GM19452 (cell line): Measurements from ENCODE around the gene MCC.
"Not testable (repeated sequence)": the region's sequence is repeated elsewhere in the genome, so short reads cannot be mapped to it uniquely, and the experiment has no call there.

Source experiments
- ATAC-seq: cut with Tn5 transposase; IDR thresholded peaks from one replicate; pipeline ENCODE4 v1.9.1; 2021; ENCODE audit not compliant: unreplicated experiment

MCC gene

DNA sequence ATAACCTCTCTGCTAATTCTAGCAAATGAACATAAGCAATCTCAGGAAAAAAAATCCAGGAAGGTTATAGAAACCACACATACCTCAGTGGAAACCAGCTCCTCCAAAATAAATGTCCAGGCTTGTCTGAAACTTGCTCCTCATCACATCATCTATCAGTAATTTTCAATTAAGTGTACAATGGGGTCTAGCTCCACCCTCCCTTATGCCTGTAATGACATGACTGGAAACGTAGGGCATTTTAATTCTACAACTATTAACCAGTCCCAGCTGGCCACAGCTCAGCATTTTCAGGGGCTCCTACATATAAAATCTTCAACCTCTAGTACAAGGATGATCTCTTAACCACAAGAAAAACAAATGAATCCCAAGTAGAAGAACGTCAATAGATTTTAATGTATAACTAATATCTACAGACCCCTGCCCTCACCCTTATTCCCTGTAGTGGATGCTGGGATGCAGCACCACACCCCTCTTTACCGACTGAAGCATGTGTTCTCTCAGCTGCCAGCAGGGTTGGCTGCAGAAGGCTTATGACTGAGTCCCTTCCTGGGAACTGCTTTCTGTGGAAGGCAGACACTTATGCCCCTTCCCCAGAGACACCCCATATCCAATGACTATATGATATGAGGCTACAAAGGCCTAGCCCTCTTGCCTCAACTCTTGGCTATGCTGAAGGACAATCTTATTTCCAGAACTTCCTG, 60.2 kb downstream of the MCC start:
- no peak for ATAC-seq

DNA sequence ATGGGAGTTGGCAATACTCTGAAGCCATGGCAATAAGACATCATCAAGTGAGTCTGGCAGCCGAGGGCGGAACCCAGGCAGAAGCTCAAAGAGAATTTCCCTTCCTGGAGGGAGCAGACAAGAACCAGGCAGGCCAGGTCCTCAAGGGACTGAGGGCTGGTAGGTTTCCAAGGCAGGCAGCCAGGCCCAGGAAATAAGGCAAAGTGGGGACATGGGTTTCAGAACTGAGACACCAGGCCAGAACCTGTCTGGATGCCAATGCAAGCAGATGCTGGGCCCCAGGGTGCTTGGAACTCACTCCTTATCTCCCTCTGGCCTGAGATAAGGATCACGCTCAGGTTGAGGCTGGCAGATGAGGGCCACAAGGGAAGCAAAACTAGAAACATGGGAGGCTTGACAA, 62.3 kb downstream of the MCC start:
- ATAC-seq = no peak

DNA sequence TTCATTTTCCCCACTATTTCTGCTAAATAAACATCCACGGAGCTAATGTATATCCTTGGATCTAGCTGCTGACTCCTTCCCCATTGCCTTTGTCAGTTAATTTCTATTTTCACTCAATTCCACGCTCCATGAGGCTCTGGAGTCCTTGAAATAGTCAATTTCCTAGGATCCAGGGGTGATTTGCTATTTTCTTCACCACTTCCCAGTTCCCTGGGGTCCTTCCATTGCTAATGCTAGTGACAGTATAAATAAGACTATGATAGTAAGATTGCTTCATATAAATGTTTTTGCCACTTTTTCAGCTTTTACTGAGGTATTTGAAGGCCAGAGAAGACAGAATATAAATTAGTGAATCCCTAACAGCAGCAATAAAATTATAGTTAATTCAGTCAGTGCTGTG, 66.6 kb downstream of the MCC start:
- ATAC-seq = no peak

DNA sequence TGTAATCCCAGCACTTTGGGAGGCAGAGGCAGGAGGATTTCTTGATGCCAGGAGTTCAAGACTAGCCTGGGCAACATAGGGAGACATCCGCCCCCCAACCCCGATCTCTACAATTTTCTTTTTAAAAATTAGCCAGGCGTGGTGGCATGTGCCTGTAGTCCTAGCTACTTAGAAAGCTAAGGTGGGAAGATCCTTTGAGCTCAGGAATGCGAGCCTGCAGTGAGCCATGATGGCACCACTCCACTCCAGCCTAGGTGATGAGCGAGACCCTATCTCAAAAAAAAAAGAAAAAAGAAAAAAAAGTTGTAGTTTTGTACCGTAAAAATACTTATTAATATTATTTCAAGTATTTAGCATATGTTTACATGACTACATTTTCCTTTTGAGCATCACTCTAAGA, 82.7 kb downstream of the MCC start:
- ATAC-seq = no peak

DNA sequence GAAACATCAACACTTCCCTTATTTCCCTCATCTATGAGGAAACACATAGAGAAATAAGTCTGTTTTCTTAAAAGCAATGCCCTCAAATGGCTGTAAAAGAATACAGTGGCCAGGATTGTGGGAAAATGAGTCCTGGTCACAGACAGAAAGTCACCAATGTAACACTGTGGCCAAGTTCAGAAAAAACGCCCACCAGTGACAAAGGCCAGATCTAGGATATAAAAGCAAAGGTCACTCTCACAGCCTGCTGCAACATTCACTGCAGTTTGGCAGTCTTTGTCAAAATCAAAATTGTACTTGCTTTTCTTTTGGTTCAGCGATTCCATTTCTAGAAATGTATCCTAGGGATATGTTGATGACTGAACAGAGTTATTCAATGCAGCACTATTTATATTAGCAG, 84.0 kb downstream of the MCC start:
- no peak for ATAC-seq

DNA sequence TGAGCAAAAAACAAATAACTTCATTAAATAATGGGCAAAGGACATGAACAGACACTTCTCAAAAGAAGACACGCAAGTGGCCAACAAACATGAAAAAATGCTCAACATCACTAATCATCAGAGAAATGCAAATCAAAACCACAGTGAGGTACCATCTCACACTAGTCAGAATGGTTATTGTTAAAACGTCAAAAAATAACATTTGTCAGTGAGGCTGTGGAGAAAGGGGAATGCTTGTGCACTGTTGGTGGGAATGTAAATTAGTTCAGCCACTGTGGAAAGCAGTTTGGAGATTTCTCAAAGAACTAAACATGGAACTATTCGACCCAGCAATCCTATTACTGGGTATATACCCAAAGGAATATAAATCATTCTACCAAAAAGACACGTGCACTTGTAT, 90.3 kb downstream of the MCC start:
- not testable (repeated sequence) for ATAC-seq

DNA sequence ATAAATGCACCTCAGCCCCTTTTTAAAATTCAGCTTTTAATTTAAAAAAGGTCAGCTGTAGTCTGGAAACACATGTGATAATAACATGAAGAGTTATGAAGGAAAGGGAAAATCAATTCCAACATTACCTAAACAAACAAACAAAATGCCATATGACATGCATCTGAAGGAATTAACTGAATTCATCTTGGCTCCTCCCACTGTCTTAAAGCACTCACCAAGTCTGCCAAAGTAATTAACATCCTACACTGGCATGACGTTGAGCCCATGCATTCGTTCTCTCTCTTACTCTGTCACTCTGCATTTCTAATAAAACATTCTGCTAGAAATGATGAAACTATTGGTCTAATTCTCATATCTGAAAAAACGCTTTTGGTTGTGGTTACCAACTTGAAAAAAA, 91.2 kb downstream of the MCC start:
- ATAC-seq = no peak

DNA sequence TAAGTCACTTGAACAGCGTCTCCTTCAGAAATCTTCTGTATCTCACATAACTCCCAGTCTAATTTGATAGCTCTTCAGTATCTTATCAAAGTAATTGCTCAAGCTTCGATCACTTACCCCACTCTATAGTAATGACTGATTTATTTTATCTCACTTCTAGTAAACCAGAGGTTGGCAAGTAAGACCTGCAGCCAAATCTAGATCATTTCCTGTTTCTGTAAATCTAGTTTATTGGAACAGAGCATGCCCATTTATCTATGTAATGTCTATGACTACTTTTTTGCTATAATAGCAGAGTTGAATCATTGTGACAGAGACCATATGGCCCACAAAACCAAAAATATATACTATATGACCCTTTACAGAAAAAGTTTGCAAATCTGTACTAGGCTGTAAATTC, 93.6 kb downstream of the MCC start:
- ATAC-seq = no peak

DNA sequence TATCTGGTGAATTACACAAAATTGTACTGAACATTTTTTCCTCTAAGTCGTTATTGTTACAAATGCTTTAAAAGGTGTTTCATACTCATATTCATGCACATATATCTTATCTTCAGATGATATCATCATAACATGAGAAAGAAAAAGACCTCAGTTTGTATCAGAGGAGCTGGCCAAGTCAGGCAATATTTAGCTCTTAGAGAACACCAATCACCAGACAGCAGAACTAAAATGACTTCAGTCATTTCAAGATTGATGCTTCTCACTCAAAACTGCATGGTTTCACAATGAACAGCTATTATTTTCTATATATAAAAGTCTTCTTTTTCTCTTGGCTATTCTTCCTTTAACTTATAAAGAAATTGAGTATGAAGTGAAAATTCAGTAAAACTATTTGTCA, 98.0 kb downstream of the MCC start:
- no peak for ATAC-seq

DNA sequence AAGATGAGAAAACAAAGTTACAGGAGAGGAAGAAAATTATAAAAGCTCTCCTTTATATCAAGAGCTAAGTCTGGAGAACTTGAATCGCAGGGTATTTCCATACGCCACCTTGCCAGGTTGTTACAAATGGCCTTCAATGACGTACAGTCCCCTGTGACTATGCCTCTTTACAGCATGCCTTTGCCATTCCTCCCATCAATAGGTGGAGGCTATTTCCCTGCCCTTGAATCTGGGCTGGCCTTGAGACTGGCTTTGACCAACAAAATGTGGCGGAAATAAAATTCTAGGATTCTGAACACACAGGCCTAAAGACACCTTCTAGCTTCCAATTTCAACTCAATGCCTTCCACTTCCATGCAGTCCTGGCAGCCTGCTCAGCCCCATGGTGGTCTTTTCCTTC, 99.1 kb downstream of the MCC start:
- ATAC-seq = no peak

DNA sequence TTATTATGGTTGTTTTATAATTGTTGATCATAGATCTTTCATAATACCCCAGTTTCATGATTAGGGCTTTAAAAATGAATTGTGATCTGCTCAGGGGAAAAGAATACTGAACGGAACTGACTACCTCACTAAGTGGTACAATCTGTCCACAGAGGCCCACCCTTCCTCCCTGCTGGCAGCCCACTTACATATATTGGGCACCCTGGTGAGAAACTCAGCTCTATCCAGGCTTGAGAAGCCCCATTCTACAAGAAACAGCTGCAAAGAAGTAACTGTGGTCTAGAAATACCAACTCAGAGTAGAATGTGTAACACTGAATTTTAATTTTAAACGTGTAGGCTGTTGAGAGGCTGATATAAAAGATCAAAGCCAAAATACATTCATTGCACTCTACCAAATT, 100.4 kb downstream of the MCC start:
- no peak for ATAC-seq

DNA sequence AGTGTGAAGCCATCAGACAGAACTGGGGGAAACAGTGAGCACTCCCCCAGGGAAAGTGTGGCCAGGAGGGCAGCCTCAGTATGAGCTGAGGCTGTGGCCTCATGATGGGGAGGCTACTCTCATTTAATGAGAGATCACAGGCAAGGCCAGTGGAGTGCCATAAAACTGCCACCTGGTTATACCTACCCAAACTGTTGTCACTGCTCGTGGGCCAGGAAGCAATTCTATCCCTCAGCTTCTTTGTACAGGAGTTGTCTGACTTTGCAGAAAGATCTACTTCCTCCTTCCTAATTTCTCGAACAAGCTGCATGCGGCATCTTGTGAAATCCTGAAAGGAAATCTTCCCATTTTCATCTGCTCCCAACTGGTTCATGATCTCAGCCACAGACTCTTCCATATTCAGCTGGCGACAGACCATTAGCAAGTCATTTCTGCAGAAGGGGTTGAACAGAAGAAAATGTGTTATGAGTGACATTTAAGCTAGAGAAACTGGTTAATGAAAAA, 103.4 kb downstream of the MCC start:
- no peak for ATAC-seq

DNA sequence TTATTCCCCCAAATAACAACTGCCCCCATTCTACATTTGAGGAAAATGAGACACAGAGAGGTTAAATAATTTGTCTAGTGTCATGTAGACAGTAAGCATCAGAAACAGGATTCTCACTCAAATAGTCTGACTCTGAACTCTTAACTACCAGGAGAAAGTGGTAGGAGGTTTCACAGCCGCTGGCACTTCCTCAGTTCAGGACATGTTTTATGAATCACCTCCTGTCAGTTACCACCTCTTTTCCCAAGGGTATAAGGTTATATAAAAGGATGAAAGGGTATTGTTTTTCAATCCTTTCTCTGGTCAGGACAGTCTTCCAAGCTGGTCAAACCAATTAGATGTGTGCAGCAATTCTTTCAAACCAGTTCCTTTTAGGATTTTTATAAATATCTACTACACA, 105.5 kb downstream of the MCC start:
- no peak for ATAC-seq

DNA sequence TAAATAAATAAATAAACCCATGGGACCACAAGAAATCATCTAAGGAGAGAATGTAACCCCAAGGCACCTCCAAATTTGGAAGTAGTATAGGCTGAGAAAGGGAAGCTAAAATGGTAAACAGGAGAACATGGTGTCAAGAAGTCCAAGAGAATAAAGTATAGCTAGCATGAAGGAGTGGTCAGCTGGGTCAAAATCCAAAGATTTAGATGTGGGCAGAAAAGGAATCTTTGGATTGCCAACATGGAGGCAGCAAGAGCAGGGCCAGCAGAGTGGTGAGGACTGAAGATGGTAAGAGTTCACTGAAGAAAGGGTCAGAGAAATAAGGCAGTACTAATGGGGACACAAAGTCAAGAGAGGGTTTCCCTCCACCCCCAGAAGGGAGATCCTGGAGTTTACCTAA, 106.5 kb downstream of the MCC start:
- ATAC-seq = no peak

DNA sequence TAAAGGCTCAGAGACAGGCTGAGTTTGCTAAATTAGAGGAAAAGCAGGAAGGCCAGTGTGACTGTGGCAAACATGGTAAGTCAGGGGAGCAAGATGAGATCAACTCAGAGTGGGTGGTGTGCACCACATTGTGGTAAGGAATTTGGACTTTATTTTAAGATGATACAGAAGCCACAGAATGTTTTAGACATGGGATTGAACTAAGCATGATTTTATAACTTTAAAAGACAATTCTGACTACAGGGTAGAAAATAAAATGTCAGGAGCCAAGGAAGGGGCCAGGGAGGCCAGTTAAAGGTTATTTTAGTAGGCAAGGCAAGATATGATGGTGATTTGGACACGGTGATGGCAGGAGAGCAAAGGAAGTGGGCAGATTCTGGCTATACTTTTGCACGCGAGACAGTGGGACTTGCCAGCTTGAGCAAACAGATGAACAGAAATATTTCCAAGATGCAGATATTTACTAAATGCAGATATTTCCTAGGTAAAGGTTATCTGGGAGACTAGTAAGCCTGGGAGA, 107.4 kb downstream of the MCC start:
- no peak for ATAC-seq

DNA sequence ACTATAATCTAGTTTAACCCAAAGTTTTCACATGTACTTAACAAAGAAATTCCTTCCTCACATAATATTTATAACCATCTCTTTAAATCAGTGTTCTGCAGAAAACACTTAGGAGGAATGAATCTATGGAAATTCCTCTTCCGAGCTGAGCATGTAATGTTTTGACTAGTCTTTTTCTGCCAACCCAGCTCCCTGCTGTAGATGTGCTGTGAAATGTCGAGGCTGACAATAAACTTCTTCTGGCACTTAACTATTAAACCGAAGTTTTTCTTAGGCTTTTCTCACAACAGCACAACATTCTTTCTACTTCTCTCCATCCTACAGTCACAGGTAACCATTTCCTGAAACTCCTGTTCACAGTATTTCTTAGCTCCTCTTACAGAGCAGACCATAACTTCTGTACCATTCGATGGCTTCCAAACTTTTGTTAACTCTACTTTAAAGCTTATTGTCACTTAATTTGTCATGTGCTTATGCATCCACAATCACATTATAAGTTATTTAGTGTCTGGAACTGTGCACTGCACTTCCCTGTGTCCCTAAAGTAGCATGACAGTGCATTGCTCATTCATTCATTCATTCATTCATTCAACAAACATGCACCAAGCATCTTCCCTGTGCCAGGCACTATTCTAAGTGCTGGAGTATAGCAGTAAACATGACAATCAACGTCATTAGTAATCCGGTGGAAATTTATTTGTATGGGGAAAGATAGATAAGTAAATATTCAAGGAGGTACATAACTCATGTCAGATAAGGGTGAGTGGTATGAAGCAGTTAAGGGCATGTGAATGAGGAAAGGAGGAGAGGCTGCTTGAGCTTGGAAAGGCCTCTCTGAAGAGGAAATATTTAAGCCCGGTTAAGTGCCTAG, 108.1 kb downstream of the MCC start:
- ATAC-seq = no peak

DNA sequence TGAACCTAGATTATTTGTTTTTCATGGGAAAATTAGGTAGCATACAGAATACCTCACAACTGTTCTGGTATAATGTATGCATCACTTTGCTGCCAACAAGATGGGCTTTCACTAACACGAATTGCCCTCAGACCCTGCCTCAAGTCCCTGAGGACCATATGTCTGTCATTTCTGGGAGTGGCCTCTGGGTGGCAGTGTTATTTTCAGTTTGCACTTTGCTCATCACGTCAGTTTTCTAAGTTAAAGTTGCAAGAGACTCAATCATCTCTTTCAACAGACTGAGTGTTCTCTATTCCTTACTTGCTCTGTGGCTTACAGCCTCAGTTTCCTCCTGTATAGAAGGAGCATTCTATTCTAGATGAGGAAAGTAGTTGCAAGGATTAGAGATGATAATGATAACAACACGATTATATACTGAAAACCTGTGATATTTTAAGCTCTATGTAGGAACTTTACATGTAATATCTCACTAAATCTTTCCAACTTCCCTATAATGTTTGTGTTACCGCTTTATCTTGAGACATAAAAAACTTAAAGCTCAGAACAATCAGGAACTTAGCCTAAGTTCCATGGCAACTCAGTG, 109.2 kb downstream of the MCC start:
- ATAC-seq = peak; percentile 83

DNA sequence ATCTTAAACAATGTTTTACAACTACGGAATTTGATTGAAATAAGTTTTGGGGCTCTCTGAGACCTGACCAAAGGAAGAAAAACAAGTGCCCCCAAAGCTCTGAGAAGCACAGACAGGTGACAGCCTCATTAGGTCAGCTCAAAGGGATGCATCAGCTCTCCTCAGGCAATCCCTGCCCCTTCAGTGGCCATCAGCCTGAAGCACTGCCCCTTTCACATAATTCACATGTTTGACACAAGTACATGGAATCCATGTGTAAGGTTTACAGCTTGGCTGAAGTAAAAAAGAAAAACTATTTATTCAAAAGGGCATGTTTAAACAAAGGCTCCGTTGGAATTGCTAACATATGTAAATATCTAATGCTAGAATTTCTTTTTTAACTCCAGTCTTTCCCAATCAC, 109.7 kb downstream of the MCC start:
- peak; percentile 6 for ATAC-seq

DNA sequence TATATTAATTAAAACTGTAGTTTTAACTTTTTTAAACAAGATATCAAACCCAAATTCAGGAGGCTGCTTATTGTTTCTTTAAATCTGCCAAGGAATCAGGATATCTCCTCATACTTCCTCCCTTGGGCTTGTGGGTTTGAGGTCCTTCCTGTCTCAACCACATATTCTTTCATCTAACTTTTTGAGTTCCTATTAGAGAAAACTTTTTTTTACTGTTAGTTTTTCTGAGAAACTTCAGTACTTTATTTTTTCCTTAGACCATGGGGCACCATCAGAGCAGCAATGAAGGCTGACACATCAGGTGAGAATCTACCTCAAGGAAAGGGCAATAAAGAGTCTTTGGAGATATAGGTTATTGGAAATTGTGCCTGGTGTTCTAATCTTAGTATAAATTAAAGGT, 110.2 kb downstream of the MCC start:
- ATAC-seq = no peak

DNA sequence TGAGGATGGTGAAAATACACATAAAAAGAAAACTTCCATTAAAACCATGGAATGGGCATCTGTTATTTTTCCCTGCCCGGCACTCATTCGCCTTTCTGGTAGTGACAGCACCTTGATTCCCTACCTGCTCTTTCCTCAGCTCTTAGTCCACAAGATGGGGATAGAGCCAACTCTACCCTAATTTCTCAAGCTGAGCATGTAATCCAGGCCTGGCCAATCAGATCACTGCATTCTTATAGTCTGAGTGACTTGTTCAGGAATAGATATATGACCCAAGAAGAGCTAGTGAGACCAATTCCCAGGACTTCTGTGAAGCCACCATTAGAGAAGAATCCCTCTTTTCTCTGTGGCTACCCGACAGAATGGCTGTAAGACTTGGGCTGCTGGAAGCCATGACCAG, 111.6 kb downstream of the MCC start:
- ATAC-seq = no peak

DNA sequence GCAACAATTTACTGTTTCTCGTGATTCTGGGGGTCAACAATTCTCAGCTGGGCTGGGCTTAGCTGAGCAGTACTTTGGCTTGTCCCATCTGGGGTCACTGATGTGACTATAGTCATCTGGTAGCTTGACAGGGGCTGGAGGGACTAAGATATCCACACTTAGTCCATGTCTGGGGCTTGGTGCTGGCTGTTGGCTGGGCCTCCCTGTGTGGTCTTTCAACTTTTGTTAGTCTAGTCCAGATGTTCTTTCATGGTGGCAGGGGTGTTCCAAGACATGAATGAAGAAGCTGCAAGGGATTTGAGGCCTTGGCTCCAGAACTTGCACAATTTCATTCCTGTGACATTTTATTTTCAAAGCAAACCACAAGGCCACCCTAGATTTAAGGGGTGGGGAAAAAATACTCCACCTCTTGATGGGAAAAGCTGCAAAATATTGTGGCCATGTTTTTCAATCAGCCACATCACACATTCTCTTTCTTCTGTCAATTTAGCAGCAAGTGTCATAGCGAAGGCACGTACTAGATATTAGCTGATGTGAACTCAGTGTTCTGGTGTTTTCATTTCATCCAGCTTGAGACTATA, 112.7 kb downstream of the MCC start:
- ATAC-seq = no peak
